K562 (cell line): ENCODE results near the gene WASL. TPM values are rescaled to one million over a fixed set of nuclear protein-coding genes. Genes with fewer than 3 reads are reported as not detected.

Experiments used
- ATAC-seq: fragments of 200-7000 bp; cut with Tn5 transposase; 3 replicates; pipeline ENCODE4 v1.9.1; 2020; ENCODE audit warnings: moderate library complexity
- BruUV-seq: library from RNA; stranded (reverse); fragments of 400-500 nt; replicated peaks from 2 replicates; lab custom pipeline; 2021; lab: Mats Ljungman, UMichigan
- CTCF ChIA-PET: fragments of 300-600 bp; formaldehyde crosslinking; extraction: SDS; loops from one replicate; lab custom pipeline; 2021; ENCODE audit warnings: low intra/inter-chr PET ratio; lab: Yijun Ruan, JAX
- POLR2A ChIA-PET: fragments of 300-600, 350-650 bp; sonication (Branson Sonifier 250); formaldehyde crosslinking; extraction: SDS; loops from one replicate; lab custom pipeline; 2021; ENCODE audit warnings: antibody characterized with exemption, inconsistent platforms; lab: Yijun Ruan, JAX
- DNase-seq, 4 experiments: peaks; one replicate each; pipeline versions ENCODE4 v3.0.0 to v3.0.0-alpha.2; 2011 to 2018; ENCODE audit warnings: low spot score in 3 of 4, mixed read lengths in 3 of 4; ENCODE audit errors: extremely low read depth in 1 of 4
- FAIRE-seq: peaks from 2 replicates; lab custom pipeline; 2011; peaks lifted over from hg19 to GRCh38; lab: Jason Lieb, UNC
- H2AFZ ChIP-seq: 2 replicates; pipeline ENCODE4 v1.6.0; 2011; ENCODE audit warnings: low read depth, low read length, control low read depth, inconsistent platforms
- H3K27ac ChIP-seq: fragments of 200-600 bp; 3 replicates; pipeline ENCODE4 v1.8.0; 2011; ENCODE audit warnings: low read depth, mild to moderate bottlenecking, control low read depth, inconsistent platforms, low read length, moderate library complexity, mixed read lengths; ENCODE audit errors: extremely low read depth
- H3K27me3 ChIP-seq, 2 experiments: fragments of 300-600 bp in 1 of 2; 2 replicates in 1 of 2; 3 replicates in 1 of 2; pipeline versions ENCODE4 v1.6.0 to v1.8.0; 2011; ENCODE audit warnings: inconsistent platforms in 2 of 2, low read length in 2 of 2, mild to moderate bottlenecking in 1 of 2, mixed read lengths in 1 of 2, moderate library complexity in 1 of 2; ENCODE audit not compliant: control insufficient read depth in 2 of 2, insufficient read depth in 2 of 2
- H3K36me3 ChIP-seq: fragments of 300-600 bp; 3 replicates; pipeline ENCODE4 v1.8.0; 2011; ENCODE audit warnings: mild to moderate bottlenecking, low read length, inconsistent platforms; ENCODE audit not compliant: control insufficient read depth, insufficient read depth
- H3K4me1 ChIP-seq, 2 experiments: fragments of 200-600 bp in 1 of 2; replicated peaks in 1 of 2; 2 replicates in 1 of 2; 3 replicates in 1 of 2; pipeline versions ENCODE4 v1.5.1 to v1.8.0; 2011; ENCODE audit warnings: inconsistent platforms in 2 of 2, low read length in 2 of 2, mild to moderate bottlenecking in 1 of 2, mixed read lengths in 1 of 2, moderate library complexity in 1 of 2; ENCODE audit not compliant: control insufficient read depth in 2 of 2, insufficient read depth in 2 of 2
- H3K4me2 ChIP-seq: 2 replicates; pipeline ENCODE4 v1.6.1; 2011; ENCODE audit warnings: low read length, control low read depth, inconsistent platforms, mixed read lengths; ENCODE audit not compliant: insufficient read depth
- H3K4me3 ChIP-seq: fragments of 200-600 bp; sonication (generic), shearing (Covaris generic); 2 replicates; pipeline ENCODE4 v1.5.1; 2016; ENCODE audit warnings: control low read depth, inconsistent platforms
- H3K79me2 ChIP-seq: fragments of 200-600 bp; 3 replicates; pipeline ENCODE4 v1.8.0; 2011; ENCODE audit warnings: low read length, inconsistent platforms; ENCODE audit not compliant: control insufficient read depth, insufficient read depth
- H3K9ac ChIP-seq, 2 experiments: 2 replicates each; pipeline versions ENCODE4 v1.6.0 to v1.6.1; 2011; ENCODE audit warnings: low read depth in 2 of 2, low read length in 2 of 2, control low read depth in 1 of 2, inconsistent platforms in 1 of 2, mild to moderate bottlenecking in 1 of 2, mixed read lengths in 1 of 2; ENCODE audit not compliant: insufficient read depth in 1 of 2
- H3K9me1 ChIP-seq: one replicate; pipeline ENCODE4 v1.6.0; 2011; ENCODE audit warnings: inconsistent platforms, mild to moderate bottlenecking, low read length, moderate library complexity; ENCODE audit not compliant: control insufficient read depth, insufficient read depth
- H3K9me3 ChIP-seq: replicated peaks from 2 replicates; pipeline ENCODE4 v1.5.1; 2011; ENCODE audit warnings: low read depth, low read length, inconsistent platforms; ENCODE audit not compliant: control insufficient read depth, insufficient read depth
- H4K20me1 ChIP-seq: replicated peaks from 2 replicates; pipeline ENCODE4 v1.6.1; 2011; ENCODE audit warnings: low read length, inconsistent platforms, mixed read lengths; ENCODE audit not compliant: control insufficient read depth, insufficient read depth
- CEBPG ChIP-seq, 3 experiments: fragments of 200-800 bp in 1 of 3; sonication (Bioruptor generic) in 1 of 3; sonication (generic) in 1 of 3; formaldehyde crosslinking in 1 of 3; IDR thresholded peaks in 2 of 3; conservative IDR thresholded peaks in 1 of 3; 2 replicates each; pipeline versions ENCODE4 v1.6.1 to v1.8.0; 2016 to 2022; ENCODE audit warnings: missing compliant biosample characterization in 2 of 3, missing genetic modification characterization in 2 of 3, mild to moderate bottlenecking in 1 of 3, missing genetic modification reagents in 1 of 3
- KLF6 ChIP-seq: fragments of 250-450 bp; sonication (Bioruptor Pico); IDR thresholded peaks from 2 replicates; pipeline ENCODE4 v1.4.0; 2020; ENCODE audit warnings: mild to moderate bottlenecking, moderate library complexity, borderline replicate concordance
- MAZ ChIP-seq, 2 experiments: fragments of 450-650 bp in 1 of 2; sonication (generic) in 1 of 2; formaldehyde crosslinking; IDR thresholded peaks in 1 of 2; conservative IDR thresholded peaks in 1 of 2; 2 replicates each; pipeline versions ENCODE4 v1.4.0 to v1.5.0; 2020; ENCODE audit warnings: mild to moderate bottlenecking in 1 of 2, missing genetic modification reagents in 1 of 2
- MCM3 ChIP-seq: fragments of 450-650 bp; IDR thresholded peaks from 2 replicates; pipeline ENCODE4 v1.6.1; 2016
- POLR2A ChIP-seq: fragments of 450-650 bp; conservative IDR thresholded peaks from 2 replicates; pipeline ENCODE4 v1.6.1; 2016
- POLR2B ChIP-seq: fragments of 450-650 bp; IDR thresholded peaks from 2 replicates; pipeline ENCODE4 v1.6.1; 2018; ENCODE audit warnings: low read depth; ENCODE audit not compliant: partially characterized antibody
- SUPT5H ChIP-seq: fragments of 450-650 bp; IDR thresholded peaks from 2 replicates; pipeline ENCODE4 v1.6.1; 2016
- WGBS: fragments of 100-300 bp; shearing (Covaris generic); methylation state at CpG from one replicate; pipeline ENCODE4 v1.1.6; 2016; ENCODE audit warnings: low coverage, mixed read lengths; ENCODE audit not compliant: insufficient coverage; ENCODE audit errors: missing lambda C conversion rate; 5-methylcytosine and 5-hydroxymethylcytosine counted together
- in situ Hi-C: fragments of 300-500 bp; cut with MboI; formaldehyde crosslinking; loops from 4 replicates; pipeline ENCODE4 v1.15.0; 2018; ENCODE audit warnings: inconsistent platforms, mixed read lengths
- intact Hi-C: fragments of 100-400 bp; cut with micrococcal nuclease; formaldehyde crosslinking; loops from 2 replicates; pipeline ENCODE4 v1.14.2; 2022
- polyA plus RNA-seq, 8 experiments: library from polyadenylated mRNA; depleted of rRNA in 4 of 8; stranded (reverse) in 5 of 8; unstranded in 3 of 8; fragments of >200 nt; fragmentation: Nextera tagmentation in 2 of 8; fragmentation: Illumina TruSeq in 1 of 8; extraction: Ambion mirVana in 2 of 8; extraction: Trizol in 1 of 8; gene quantifications; 2 replicates each; pipeline versions ENCODE4 v1.2.1 to v1.2.3, GENCODE V29; 2011 to 2014; ENCODE audit warnings: inconsistent platforms in 1 of 8, missing spikeins in 1 of 8
- total RNA-seq, 7 experiments: library from RNA; depleted of rRNA in 6 of 7; stranded (reverse); fragments of >200 nt in 6 of 7; fragmentation: Illumina TruSeq in 2 of 7; extraction: Trizol in 2 of 7; gene quantifications; 2 replicates each; pipeline versions ENCODE4 v1.2.1 to v1.2.3, GENCODE V29; 2011 to 2021; ENCODE audit warnings: low replicate concordance in 1 of 7
- TF ChIP-seq, protein P1 (sequence below): fragments of 450-650 bp; formaldehyde crosslinking; conservative IDR thresholded peaks from 2 replicates; pipeline ENCODE4 v1.4.0; 2022; ENCODE audit warnings: mild to moderate bottlenecking, missing genetic modification characterization

WASL gene
- total and polyA plus RNA-seq, 9 of the 15 experiments (the other 6 are each of a cell fraction or from before 2014, with no cell fraction given), result 3.2 to 13.9 (median 8.3) TPM

DNA sequence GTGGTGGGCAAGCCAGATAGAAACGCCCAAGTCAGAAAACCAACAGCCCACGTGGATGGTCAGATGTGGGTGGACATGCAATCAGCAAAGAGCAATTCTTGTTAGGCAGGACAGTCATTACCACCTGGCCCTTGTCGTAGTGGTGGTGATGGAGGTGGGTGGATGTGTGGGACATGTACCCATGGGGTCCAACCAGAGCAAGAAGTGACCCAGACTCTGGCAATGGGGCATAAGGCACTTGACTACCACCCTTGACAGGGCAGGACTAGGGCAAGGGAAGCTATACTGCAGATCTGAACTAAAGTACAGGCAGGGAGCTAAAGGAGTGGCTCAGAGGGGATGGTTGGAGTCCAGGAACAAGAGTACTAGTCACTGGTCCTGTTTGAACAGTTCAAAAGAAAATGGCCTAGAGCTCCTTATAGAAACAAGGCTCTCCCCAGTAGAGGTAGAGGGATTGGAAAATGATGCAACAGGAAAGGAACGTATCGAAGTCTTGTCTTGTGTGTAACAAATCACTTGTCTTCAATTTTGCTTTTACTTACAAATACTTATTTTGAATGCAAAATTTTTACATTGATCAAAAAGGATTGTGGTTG is 75.6 kb downstream of the WASL start:
- 60% methylated on average over 5 of the region's 5 CpGs for WGBS
- POLR2A ChIA-PET, result interaction anchor here (0.5 to 0.6 kb wide), 2 partner anchors 9 to 235 kb away, joined by 3 read pairs; no protein-coding TSS in a partner anchor

DNA sequence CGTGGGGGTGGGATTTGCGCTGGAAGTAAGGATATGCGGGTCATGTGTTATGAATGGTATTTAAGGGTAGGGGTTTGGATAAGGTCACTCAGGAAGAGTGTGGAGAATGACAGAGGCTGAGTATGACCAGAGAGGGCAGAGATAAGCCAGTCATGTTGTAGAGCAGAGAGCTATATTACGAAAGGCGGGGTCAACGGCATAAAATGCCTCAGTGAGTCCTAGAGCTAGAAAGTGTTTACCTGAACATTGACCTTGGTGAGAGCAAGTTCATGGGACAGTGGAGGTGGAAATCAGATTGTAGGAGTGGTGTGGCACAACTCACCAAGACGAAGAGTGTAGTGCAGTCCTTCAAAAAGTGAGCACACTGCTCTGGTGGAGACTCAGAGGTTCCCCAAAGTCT is 79.3 kb downstream of the WASL start:
- H3K27me3 ChIP-seq, result peaks cover 2 to 4% of the 10 kb centered on the region in 2 experiments; a peak in 1 of 5 replicates
- H3K9ac ChIP-seq, result no peak overlapping the region
- H3K27ac ChIP-seq, result no peak overlapping the region
- in situ Hi-C loops, result no loop called here
- H3K4me1 ChIP-seq, result no peaks in the 10 kb centered on the region
- no peak overlapping the region for H2AFZ ChIP-seq
- H3K9me3 ChIP-seq, result no peaks in the 10 kb centered on the region
- FAIRE-seq (no peak), DNase-seq (no peak), ATAC-seq (no peak)
- TF ChIP-seq POLR2B (peak; percentile 27), MCM3 (no peak)
- TF ChIP-seq, protein P1, sequence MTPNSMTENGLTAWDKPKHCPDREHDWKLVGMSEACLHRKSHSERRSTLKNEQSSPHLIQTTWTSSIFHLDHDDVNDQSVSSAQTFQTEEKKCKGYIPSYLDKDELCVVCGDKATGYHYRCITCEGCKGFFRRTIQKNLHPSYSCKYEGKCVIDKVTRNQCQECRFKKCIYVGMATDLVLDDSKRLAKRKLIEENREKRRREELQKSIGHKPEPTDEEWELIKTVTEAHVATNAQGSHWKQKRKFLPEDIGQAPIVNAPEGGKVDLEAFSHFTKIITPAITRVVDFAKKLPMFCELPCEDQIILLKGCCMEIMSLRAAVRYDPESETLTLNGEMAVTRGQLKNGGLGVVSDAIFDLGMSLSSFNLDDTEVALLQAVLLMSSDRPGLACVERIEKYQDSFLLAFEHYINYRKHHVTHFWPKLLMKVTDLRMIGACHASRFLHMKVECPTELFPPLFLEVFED (CRISPR knock-in tag), result no peak
- H3K4me3 ChIP-seq, result no peak overlapping the region
- no peaks in the 10 kb centered on the region for H3K36me3 ChIP-seq
- H3K4me2 ChIP-seq, result no peak overlapping the region
- H3K9me1 ChIP-seq, result no peaks in the 10 kb centered on the region
- CTCF ChIA-PET, result no interaction called here
- BruUV-seq, result no TSS peak
- no peaks in the 10 kb centered on the region for H3K79me2 ChIP-seq
- intact Hi-C loops, result no loop called here
- WGBS, result 32% methylated on average over 7 of the region's 7 CpGs
- POLR2A ChIA-PET, result interaction anchor here (0.7 kb wide), 2 partner anchors 16 to 75 kb away, joined by 3 to 4 read pairs; no protein-coding TSS in a partner anchor
- H4K20me1 ChIP-seq, result no peaks in the 10 kb centered on the region

More for the DNA sequence above, 75.6 kb downstream of the WASL start:
- Histone ChIP-seq H4K20me1 (no peaks in the 10 kb centered on the region), H3K4me3 (no peak overlapping the region), H3K27me3 (no peaks in the 10 kb centered on the region), H3K9ac (no peak overlapping the region), H3K9me1 (no peaks in the 10 kb centered on the region), H3K9me3 (no peaks in the 10 kb centered on the region), H3K27ac (no peak overlapping the region), H3K79me2 (no peaks in the 10 kb centered on the region), H3K4me1 (no peaks in the 10 kb centered on the region), H2AFZ (no peak overlapping the region), H3K36me3 (no peaks in the 10 kb centered on the region), H3K4me2 (no peak overlapping the region)
- ATAC-seq (peak; percentile 39), FAIRE-seq (no peak), DNase-seq (no peak)
- in situ Hi-C loops (no loop called here), intact Hi-C loops (no loop called here)
- CTCF ChIA-PET, result no interaction called here
- BruUV-seq, result no TSS peak
- no peak for TF ChIP-seq KLF6
- peak; percentile 33 for TF ChIP-seq SUPT5H
- TF ChIP-seq CEBPG (CRISPR knock-in tag; IDR thresholded peaks at IDR 0.05), result no peak
- TF ChIP-seq CEBPG (tag; conservative IDR thresholded peaks at IDR 0.05 in 1 of 2, IDR thresholded peaks at IDR 0.05 in 1 of 2), result peak; percentile 19 to 54; a peak in 3 of 4 replicates
- 0 out of 4 replicates have a peak, but pooled peaks of 1 of the 2 experiments have one; percentile 37 for TF ChIP-seq MAZ (CRISPR knock-in tag; conservative IDR thresholded peaks at IDR 0.05 in 1 of 2, IDR thresholded peaks at IDR 0.05 in 1 of 2)
- 0 out of 2 replicates have a peak, but pooled peaks have one; percentile 27 for TF ChIP-seq POLR2A
